CD4-positive, alpha-beta T cell (primary cell): ENCODE results near the gene TGFBI. TPM values are rescaled to one million over a fixed set of nuclear protein-coding genes. Genes with fewer than 3 reads are reported as not detected.

ENCODE experiments used
- ATAC-seq: fragments of 200-7000 bp; cut with Tn5 transposase; one replicate; pipeline ENCODE4 v1.10.0; 2022; ENCODE audit warnings: mild to moderate bottlenecking; ENCODE audit not compliant: poor library complexity
- CTCF ChIA-PET: fragments of 350-600 bp; sonication (Branson Sonifier 250); formaldehyde crosslinking; loops from one replicate; lab custom pipeline; 2021; ENCODE audit warnings: antibody characterized with exemption, inconsistent platforms; lab: Charles Lee
- POLR2A ChIA-PET: fragments of 350-600 bp; sonication (Branson Sonifier 250); formaldehyde crosslinking; loops from one replicate; lab custom pipeline; 2021; ENCODE audit warnings: antibody characterized with exemption, inconsistent platforms; lab: Charles Lee
- DNase-seq, 14 experiments: peaks; one replicate each; pipeline ENCODE4 v3.0.0-alpha.2; 2013 to 2020; ENCODE audit warnings: mixed read lengths in 2 of 14
- H3K27ac ChIP-seq, 2 donors: one replicate each; pipeline versions ENCODE4 v1.5.1 to v1.7.0; 2013; ENCODE audit warnings: low read length in 2 of 2, low read depth in 1 of 2, mild to moderate bottlenecking in 1 of 2
- H3K27me3 ChIP-seq, 2 experiments: 1 replicate in 1 of 2; 2 replicates in 1 of 2; pipeline versions ENCODE4 v1.6.1 to v1.7.0; 2013; ENCODE audit warnings: low read length in 2 of 2, control low read depth in 1 of 2, mild to moderate bottlenecking in 1 of 2, moderate library complexity in 1 of 2; ENCODE audit not compliant: insufficient read depth in 2 of 2, control insufficient read depth in 1 of 2
- H3K36me3 ChIP-seq: one replicate; pipeline ENCODE4 v1.6.1; 2013; ENCODE audit warnings: low read length, control low read depth; ENCODE audit not compliant: insufficient read depth
- H3K4me1 ChIP-seq: one replicate; pipeline ENCODE4 v1.6.1; 2013; ENCODE audit warnings: low read length, control low read depth; ENCODE audit not compliant: insufficient read depth
- H3K4me3 ChIP-seq: one replicate; pipeline ENCODE4 v1.5.1; 2013; ENCODE audit warnings: mild to moderate bottlenecking, low read length, moderate library complexity
- H3K9me3 ChIP-seq, 2 experiments: 1 replicate in 1 of 2; 2 replicates in 1 of 2; pipeline versions ENCODE4 v1.6.1 to v1.7.0; 2013; ENCODE audit warnings: low read length in 2 of 2, mild to moderate bottlenecking in 2 of 2, control low read depth in 1 of 2, moderate library complexity in 1 of 2; ENCODE audit not compliant: control insufficient read depth in 1 of 2, insufficient read depth in 1 of 2
- H3K27ac Mint-ChIP-seq: one replicate; pipeline ENCODE4 v1.8.0; 2020; ENCODE audit warnings: mixed read lengths
- H3K27me3 Mint-ChIP-seq: one replicate; pipeline ENCODE4 v1.8.0; 2021; ENCODE audit warnings: mixed read lengths
- H3K36me3 Mint-ChIP-seq: one replicate; pipeline ENCODE4 v1.8.0; 2021; ENCODE audit warnings: low read depth, mixed read lengths
- H3K4me1 Mint-ChIP-seq: one replicate; pipeline ENCODE4 v1.8.0; 2021; ENCODE audit warnings: low read depth, mixed read lengths
- H3K4me3 Mint-ChIP-seq: one replicate; pipeline ENCODE4 v1.8.0; 2020; ENCODE audit warnings: mild to moderate bottlenecking, mixed read lengths
- H3K9me3 Mint-ChIP-seq: one replicate; pipeline ENCODE4 v1.8.0; 2020; ENCODE audit warnings: mixed read lengths
- intact Hi-C, 2 experiments: fragments of 100-400 bp; cut with DNase I in 1 of 2; cut with micrococcal nuclease in 1 of 2; formaldehyde crosslinking; loops; one replicate each; pipeline versions ENCODE4 v1.15.1 to v1.9.0; 2023 to 2025; cut with DNase I, micrococcal nuclease
- total RNA-seq, 174 experiments: library from RNA in 2 of 174; stranded (reverse) in 2 of 174; gene quantifications; one replicate each; pipeline ENCODE4 v1.2.3 and lab custom pipeline; 2021 to 2026
- TF ChIP-seq, protein P1 (sequence below): fragments of 200-600 bp; IDR thresholded peaks from one replicate; pipeline ENCODE4 v1.8.0; 2022; ENCODE audit warnings: antibody characterized with exemption, mild to moderate bottlenecking

The TGFBI gene
- total RNA-seq, 2 experiments from 2014 or later = 4.8 to 5.9 TPM

DNA sequence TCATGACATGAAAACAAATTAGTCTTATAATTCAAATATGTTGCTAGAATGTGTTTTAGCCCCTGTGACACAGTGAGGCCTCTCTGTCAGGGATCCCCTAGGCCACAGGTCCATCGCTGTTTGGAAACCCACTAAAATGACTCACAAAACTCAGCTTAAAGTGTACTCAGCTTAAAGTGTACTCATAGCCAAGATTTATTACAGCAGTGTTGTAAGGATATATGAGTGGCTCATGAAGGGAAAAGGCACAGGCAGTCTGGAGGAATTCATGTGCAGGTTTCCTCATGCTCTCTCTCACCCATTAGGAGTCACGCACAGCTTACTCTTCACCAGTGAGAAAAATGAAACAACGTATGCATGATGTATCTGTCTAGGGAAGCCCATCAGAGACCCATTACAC is 24.4 kb upstream of the TGFBI start:
- ATAC-seq (no peak), DNase-seq (no peak)
- Histone ChIP-seq H3K36me3 (no peaks in the 10 kb centered on the region), H3K27me3 (no peaks in the 10 kb centered on the region), H3K4me1 (peaks cover 2% of the 10 kb centered on the region), H3K27ac (no peak overlapping the region), H3K9me3 (no peaks in the 10 kb centered on the region), H3K4me3 (no peak overlapping the region)
- H3K4me1 Mint-ChIP-seq = no peaks in the 10 kb centered on the region
- intact Hi-C loops = no loop called here
- POLR2A ChIA-PET = no interaction called here
- TF ChIP-seq, protein P1, sequence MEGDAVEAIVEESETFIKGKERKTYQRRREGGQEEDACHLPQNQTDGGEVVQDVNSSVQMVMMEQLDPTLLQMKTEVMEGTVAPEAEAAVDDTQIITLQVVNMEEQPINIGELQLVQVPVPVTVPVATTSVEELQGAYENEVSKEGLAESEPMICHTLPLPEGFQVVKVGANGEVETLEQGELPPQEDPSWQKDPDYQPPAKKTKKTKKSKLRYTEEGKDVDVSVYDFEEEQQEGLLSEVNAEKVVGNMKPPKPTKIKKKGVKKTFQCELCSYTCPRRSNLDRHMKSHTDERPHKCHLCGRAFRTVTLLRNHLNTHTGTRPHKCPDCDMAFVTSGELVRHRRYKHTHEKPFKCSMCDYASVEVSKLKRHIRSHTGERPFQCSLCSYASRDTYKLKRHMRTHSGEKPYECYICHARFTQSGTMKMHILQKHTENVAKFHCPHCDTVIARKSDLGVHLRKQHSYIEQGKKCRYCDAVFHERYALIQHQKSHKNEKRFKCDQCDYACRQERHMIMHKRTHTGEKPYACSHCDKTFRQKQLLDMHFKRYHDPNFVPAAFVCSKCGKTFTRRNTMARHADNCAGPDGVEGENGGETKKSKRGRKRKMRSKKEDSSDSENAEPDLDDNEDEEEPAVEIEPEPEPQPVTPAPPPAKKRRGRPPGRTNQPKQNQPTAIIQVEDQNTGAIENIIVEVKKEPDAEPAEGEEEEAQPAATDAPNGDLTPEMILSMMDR = no peak
- no peak overlapping the region for H3K4me3 Mint-ChIP-seq
- no peaks in the 10 kb centered on the region for H3K36me3 Mint-ChIP-seq
- peaks cover 11% of the 10 kb centered on the region for H3K27me3 Mint-ChIP-seq
- H3K9me3 Mint-ChIP-seq = no peaks in the 10 kb centered on the region
- CTCF ChIA-PET = no interaction called here
- H3K27ac Mint-ChIP-seq = no peak overlapping the region

DNA sequence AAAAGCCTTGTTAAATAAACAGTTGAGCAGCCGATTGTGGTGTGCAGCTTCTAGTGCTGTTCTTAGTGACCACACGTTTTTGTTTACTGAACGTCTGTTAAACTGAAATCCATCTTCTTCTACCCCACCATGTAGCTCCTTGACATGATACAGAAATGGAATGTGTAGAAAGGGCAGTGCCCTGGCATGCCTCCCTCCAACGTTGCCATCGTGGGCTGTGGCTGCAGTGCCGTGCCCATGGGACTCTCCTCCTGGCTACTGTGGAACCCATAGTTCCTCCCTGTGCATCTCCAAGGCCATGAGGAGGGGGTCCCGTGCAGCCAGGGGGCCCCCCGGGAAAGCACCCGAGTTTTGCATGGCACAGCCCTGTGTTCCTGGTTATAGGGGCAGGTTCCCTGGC is 23.3 kb upstream of the TGFBI start:
- H3K27me3 Mint-ChIP-seq = peaks cover 13% of the 10 kb centered on the region
- H3K36me3 ChIP-seq = no peaks in the 10 kb centered on the region
- CTCF ChIA-PET = no interaction called here
- no peak overlapping the region for H3K27ac Mint-ChIP-seq
- ATAC-seq (no peak), DNase-seq (no peak)
- intact Hi-C loops = no loop called here
- no peaks in the 10 kb centered on the region for H3K4me1 Mint-ChIP-seq
- no peak overlapping the region for H3K4me3 ChIP-seq
- no peaks in the 10 kb centered on the region for H3K36me3 Mint-ChIP-seq
- no peak overlapping the region for H3K27ac ChIP-seq
- TF ChIP-seq, protein P1 = no peak
- no peaks in the 10 kb centered on the region for H3K9me3 Mint-ChIP-seq
- no peak overlapping the region for H3K4me3 Mint-ChIP-seq
- POLR2A ChIA-PET = no interaction called here
- no peaks in the 10 kb centered on the region for H3K27me3 ChIP-seq
- H3K9me3 ChIP-seq = no peaks in the 10 kb centered on the region
- peaks cover 2% of the 10 kb centered on the region for H3K4me1 ChIP-seq

DNA sequence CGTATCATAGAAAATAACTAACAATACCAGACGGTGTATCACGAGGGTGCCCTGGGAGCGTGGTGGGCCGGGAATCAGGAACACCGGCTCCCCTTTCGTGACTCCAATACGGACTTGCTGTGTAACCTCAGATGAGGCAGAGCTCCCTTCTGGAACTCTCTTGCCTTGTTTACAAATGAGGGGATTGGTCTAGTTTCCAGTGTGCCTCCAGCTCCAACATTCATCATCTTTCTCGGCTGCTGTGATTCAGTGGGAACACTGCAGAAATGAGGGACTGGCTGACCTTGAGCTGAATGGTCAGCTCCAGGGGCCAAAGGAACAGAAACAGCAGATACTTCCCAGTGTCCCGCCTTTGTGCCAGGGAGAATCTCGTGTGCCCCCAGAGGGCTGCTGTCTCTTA is 22.6 kb upstream of the TGFBI start:
- no peaks in the 10 kb centered on the region for H3K9me3 Mint-ChIP-seq
- ChIA-PET CTCF (no interaction called here), POLR2A (no interaction called here)
- H3K4me1 Mint-ChIP-seq = no peaks in the 10 kb centered on the region
- DNase-seq (no peak), ATAC-seq (no peak)
- no peaks in the 10 kb centered on the region for H3K36me3 Mint-ChIP-seq
- peaks cover under 1% of the 10 kb centered on the region for H3K4me1 ChIP-seq
- no peak overlapping the region for H3K4me3 ChIP-seq
- intact Hi-C loops = no loop called here
- no peak overlapping the region for H3K27ac ChIP-seq
- peaks cover 15% of the 10 kb centered on the region for H3K27me3 Mint-ChIP-seq
- H3K27me3 ChIP-seq = no peaks in the 10 kb centered on the region
- H3K36me3 ChIP-seq = no peaks in the 10 kb centered on the region
- no peaks in the 10 kb centered on the region for H3K9me3 ChIP-seq
- TF ChIP-seq, protein P1 = no peak
- H3K27ac Mint-ChIP-seq = no peak overlapping the region
- H3K4me3 Mint-ChIP-seq = no peak overlapping the region
